K562 (cell line): ENCODE data around the gene TBRG1. TPM values are rescaled to one million over a fixed set of nuclear protein-coding genes. Genes with fewer than 3 reads are reported as not detected.
A peak's percentile ranks its signal among the peaks of the same experiment; 100 is the strongest.

ENCODE experiments used
- ARID1B ChIP-seq: fragments of 450-650 bp; IDR thresholded peaks from 2 replicates; pipeline ENCODE4 v1.6.1; 2016; ENCODE audit warnings: antibody characterized with exemption, mild to moderate bottlenecking, inconsistent platforms
- CCNT2 ChIP-seq: IDR thresholded peaks from 2 replicates; pipeline ENCODE4 v1.6.1; 2011; ENCODE audit warnings: borderline replicate concordance, low read depth, mild to moderate bottlenecking, moderate library complexity, mixed read lengths, low read length; ENCODE audit not compliant: insufficient read length; ENCODE audit errors: extremely low read depth
- DPF2 ChIP-seq: fragments of 450-650 bp; IDR thresholded peaks from 2 replicates; pipeline ENCODE4 v1.6.1; 2016
- FUS ChIP-seq: fragments of 200-400 bp; formaldehyde crosslinking; optimal IDR thresholded peaks from 2 replicates; pipeline ENCODE3; 2017; ENCODE audit warnings: low read depth, low read length
- SP1 ChIP-seq: sonication (generic); formaldehyde crosslinking; IDR thresholded peaks from 2 replicates; pipeline ENCODE4 v1.8.1; 2022; ENCODE audit warnings: mild to moderate bottlenecking, missing genetic modification reagents
- ZNF212 ChIP-seq: fragments of 450-650 bp; formaldehyde crosslinking; IDR thresholded peaks from 2 replicates; pipeline ENCODE4 v1.4.0; 2020; ENCODE audit warnings: mild to moderate bottlenecking
- ZNF586 ChIP-seq: fragments of 450-650 bp; formaldehyde crosslinking; conservative IDR thresholded peaks from 2 replicates; pipeline ENCODE4 v1.4.0; 2020; ENCODE audit warnings: mild to moderate bottlenecking, moderate library complexity
- polyA plus RNA-seq, 8 experiments: library from polyadenylated mRNA; depleted of rRNA in 4 of 8; stranded (reverse) in 5 of 8; unstranded in 3 of 8; fragments of >200 nt; fragmentation: Nextera tagmentation in 2 of 8; fragmentation: Illumina TruSeq in 1 of 8; extraction: Ambion mirVana in 2 of 8; extraction: Trizol in 1 of 8; gene quantifications; 2 replicates each; pipeline versions ENCODE4 v1.2.1 to v1.2.3, GENCODE V29; 2011 to 2014; ENCODE audit warnings: inconsistent platforms in 1 of 8, missing spikeins in 1 of 8
- total RNA-seq, 7 experiments: library from RNA; depleted of rRNA in 6 of 7; stranded (reverse); fragments of >200 nt in 6 of 7; fragmentation: Illumina TruSeq in 2 of 7; extraction: Trizol in 2 of 7; gene quantifications; 2 replicates each; pipeline versions ENCODE4 v1.2.1 to v1.2.3, GENCODE V29; 2011 to 2021; ENCODE audit warnings: low replicate concordance in 1 of 7
- TF ChIP-seq, protein P1 (sequence below): fragments of 250-450 bp; sonication (Bioruptor Pico); IDR thresholded peaks from 2 replicates; pipeline ENCODE4 v1.5.0; 2021
- TF ChIP-seq, protein P2 (sequence below), 2 experiments: fragments of 450-650 bp; conservative IDR thresholded peaks; 2 replicates each; pipeline ENCODE4 v1.6.1; 2017; ENCODE audit warnings: mild to moderate bottlenecking in 2 of 2, moderate library complexity in 2 of 2
- TF ChIP-seq, protein P3 (sequence below): fragments of 250-450 bp; sonication (Bioruptor Pico); IDR thresholded peaks from 2 replicates; pipeline ENCODE4 v1.5.0; 2021
- TF ChIP-seq, protein P4 (sequence below), 3 experiments: IDR thresholded peaks in 2 of 3; conservative IDR thresholded peaks in 1 of 3; 2 replicates each; pipeline ENCODE4 v1.5.1; 2011 to 2012; ENCODE audit warnings: low read length in 3 of 3, mild to moderate bottlenecking in 3 of 3, control low read depth in 2 of 3, improper control_type of control experiment in 1 of 3, inconsistent platforms in 1 of 3, low read depth in 1 of 3, mixed read lengths in 1 of 3, moderate library complexity in 1 of 3; ENCODE audit not compliant: insufficient read depth in 2 of 3
- TF ChIP-seq, protein P5 (sequence below), 2 experiments: fragments of 450-650 bp; formaldehyde crosslinking in 1 of 2; IDR thresholded peaks; 2 replicates each; pipeline versions ENCODE4 v1.4.0 to v1.6.1; 2014 to 2020; ENCODE audit warnings: mild to moderate bottlenecking in 2 of 2, borderline replicate concordance in 1 of 2, low read depth in 1 of 2

Gene TBRG1
- total and polyA plus RNA-seq, 9 of the 15 experiments (the other 6 are each of a cell fraction or from before 2014, with no cell fraction given), result 8.7 to 30.0 (median 20.2) TPM

DNA sequence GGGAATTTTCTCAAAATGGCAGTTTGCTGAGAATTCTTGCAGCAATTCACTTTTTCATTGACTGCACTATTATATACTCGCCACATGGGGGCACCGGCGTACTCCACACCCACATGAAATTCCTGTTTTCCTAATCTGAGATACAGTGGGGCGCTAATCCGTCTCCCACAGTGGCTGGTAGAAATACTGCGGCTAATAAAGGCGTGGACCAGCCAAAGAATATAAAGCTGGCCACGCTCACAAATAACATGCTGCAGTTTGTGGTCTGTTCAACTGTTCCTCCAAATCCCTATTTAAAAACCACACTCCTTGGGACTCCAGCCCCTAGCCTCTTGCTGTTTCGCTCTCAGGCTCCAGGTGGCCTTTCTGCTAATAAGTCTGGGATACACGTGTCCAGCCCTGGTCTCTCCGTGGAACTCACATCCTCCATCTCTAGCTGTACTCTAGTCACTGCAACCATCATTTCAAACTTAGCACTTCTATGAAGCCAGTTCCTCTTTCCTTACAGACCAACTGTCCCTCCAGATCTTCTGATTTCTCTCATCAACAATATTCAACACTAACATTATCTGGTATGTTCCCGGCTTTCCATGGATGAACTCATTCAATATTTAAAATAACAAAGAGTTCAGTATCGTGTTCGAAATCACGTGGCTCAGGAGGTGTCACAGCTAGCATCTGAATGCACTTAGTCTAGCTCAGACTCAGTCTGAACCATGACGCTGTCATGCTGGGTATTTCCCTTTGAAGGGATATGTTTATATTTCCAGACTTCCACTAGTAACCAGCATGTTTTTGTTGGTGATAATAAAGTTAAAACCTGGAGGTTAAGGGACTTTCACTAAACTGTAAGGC is 22.0 kb downstream of the TBRG1 start (continued):
- TF ChIP-seq CCNT2 (no peak), ZNF586 (CRISPR knock-in tag) (no peak), DPF2 (0 out of 2 replicates have a peak, but pooled peaks have one; percentile 14), ARID1B (peak; percentile 42; the same call in 1 of the 2 replicates), FUS (no peak), ZNF212 (CRISPR knock-in tag) (no peak), SP1 (CRISPR knock-in tag) (no peak)
- TF ChIP-seq, protein P1, sequence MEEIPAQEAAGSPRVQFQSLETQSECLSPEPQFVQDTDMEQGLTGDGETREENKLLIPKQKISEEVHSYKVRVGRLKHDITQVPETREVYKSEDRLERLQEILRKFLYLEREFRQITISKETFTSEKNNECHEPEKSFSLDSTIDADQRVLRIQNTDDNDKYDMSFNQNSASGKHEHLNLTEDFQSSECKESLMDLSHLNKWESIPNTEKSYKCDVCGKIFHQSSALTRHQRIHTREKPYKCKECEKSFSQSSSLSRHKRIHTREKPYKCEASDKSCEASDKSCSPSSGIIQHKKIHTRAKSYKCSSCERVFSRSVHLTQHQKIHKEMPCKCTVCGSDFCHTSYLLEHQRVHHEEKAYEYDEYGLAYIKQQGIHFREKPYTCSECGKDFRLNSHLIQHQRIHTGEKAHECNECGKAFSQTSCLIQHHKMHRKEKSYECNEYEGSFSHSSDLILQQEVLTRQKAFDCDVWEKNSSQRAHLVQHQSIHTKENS, result no peak
- TF ChIP-seq, protein P2, sequence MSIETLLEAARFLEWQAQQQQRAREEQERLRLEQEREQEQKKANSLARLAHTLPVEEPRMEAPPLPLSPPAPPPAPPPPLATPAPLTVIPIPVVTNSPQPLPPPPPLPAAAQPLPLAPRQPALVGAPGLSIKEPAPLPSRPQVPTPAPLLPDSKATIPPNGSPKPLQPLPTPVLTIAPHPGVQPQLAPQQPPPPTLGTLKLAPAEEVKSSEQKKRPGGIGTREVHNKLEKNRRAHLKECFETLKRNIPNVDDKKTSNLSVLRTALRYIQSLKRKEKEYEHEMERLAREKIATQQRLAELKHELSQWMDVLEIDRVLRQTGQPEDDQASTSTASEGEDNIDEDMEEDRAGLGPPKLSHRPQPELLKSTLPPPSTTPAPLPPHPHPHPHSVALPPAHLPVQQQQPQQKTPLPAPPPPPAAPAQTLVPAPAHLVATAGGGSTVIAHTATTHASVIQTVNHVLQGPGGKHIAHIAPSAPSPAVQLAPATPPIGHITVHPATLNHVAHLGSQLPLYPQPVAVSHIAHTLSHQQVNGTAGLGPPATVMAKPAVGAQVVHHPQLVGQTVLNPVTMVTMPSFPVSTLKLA (conservative IDR thresholded peaks at IDR 0.05), result peak in 1 of 2 experiments; percentile 54; a peak in 3 of 4 replicates
- TF ChIP-seq, protein P3, sequence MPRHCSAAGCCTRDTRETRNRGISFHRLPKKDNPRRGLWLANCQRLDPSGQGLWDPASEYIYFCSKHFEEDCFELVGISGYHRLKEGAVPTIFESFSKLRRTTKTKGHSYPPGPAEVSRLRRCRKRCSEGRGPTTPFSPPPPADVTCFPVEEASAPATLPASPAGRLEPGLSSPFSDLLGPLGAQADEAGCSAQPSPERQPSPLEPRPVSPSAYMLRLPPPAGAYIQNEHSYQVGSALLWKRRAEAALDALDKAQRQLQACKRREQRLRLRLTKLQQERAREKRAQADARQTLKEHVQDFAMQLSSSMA (CRISPR knock-in tag), result no peak
- TF ChIP-seq, protein P4, sequence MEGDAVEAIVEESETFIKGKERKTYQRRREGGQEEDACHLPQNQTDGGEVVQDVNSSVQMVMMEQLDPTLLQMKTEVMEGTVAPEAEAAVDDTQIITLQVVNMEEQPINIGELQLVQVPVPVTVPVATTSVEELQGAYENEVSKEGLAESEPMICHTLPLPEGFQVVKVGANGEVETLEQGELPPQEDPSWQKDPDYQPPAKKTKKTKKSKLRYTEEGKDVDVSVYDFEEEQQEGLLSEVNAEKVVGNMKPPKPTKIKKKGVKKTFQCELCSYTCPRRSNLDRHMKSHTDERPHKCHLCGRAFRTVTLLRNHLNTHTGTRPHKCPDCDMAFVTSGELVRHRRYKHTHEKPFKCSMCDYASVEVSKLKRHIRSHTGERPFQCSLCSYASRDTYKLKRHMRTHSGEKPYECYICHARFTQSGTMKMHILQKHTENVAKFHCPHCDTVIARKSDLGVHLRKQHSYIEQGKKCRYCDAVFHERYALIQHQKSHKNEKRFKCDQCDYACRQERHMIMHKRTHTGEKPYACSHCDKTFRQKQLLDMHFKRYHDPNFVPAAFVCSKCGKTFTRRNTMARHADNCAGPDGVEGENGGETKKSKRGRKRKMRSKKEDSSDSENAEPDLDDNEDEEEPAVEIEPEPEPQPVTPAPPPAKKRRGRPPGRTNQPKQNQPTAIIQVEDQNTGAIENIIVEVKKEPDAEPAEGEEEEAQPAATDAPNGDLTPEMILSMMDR (IDR thresholded peaks at IDR 0.05 in 2 of 3, conservative IDR thresholded peaks at IDR 0.05 in 1 of 3; ENCODE audit: insufficient read depth in 2 of 3, low read depth in 1 of 3, low read length in 3 of 3), result peak; percentile 90 to 92 (median 90)
- TF ChIP-seq, protein P5, sequence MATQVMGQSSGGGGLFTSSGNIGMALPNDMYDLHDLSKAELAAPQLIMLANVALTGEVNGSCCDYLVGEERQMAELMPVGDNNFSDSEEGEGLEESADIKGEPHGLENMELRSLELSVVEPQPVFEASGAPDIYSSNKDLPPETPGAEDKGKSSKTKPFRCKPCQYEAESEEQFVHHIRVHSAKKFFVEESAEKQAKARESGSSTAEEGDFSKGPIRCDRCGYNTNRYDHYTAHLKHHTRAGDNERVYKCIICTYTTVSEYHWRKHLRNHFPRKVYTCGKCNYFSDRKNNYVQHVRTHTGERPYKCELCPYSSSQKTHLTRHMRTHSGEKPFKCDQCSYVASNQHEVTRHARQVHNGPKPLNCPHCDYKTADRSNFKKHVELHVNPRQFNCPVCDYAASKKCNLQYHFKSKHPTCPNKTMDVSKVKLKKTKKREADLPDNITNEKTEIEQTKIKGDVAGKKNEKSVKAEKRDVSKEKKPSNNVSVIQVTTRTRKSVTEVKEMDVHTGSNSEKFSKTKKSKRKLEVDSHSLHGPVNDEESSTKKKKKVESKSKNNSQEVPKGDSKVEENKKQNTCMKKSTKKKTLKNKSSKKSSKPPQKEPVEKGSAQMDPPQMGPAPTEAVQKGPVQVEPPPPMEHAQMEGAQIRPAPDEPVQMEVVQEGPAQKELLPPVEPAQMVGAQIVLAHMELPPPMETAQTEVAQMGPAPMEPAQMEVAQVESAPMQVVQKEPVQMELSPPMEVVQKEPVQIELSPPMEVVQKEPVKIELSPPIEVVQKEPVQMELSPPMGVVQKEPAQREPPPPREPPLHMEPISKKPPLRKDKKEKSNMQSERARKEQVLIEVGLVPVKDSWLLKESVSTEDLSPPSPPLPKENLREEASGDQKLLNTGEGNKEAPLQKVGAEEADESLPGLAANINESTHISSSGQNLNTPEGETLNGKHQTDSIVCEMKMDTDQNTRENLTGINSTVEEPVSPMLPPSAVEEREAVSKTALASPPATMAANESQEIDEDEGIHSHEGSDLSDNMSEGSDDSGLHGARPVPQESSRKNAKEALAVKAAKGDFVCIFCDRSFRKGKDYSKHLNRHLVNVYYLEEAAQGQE (IDR thresholded peaks at IDR 0.05; ENCODE audit: borderline replicate concordance), result peak; percentile 75
- TF ChIP-seq, protein P5 (CRISPR knock-in tag; IDR thresholded peaks at IDR 0.05; ENCODE audit: low read depth), result no peak
